A673 (cell line): ENCODE data around the gene CACNA1A. TPM values are rescaled to one million over a fixed set of nuclear protein-coding genes. Genes with fewer than 3 reads are reported as not detected.

Experiments
- BruUV-seq: library from RNA; stranded (reverse); fragments of 400-500 nt; replicated peaks from 2 replicates; lab custom pipeline; 2021; lab: Mats Ljungman, UMichigan
- CTCF ChIA-PET: fragments of 300-600 bp; sonication (Branson Sonifier 250); formaldehyde crosslinking; loops from one replicate; lab custom pipeline; 2022; ENCODE audit warnings: antibody characterized with exemption; lab: Charles Lee
- POLR2A ChIA-PET: fragments of 300-600 bp; sonication (Branson Sonifier 250); formaldehyde crosslinking; loops from one replicate; lab custom pipeline; 2022; ENCODE audit warnings: antibody characterized with exemption; ENCODE audit not compliant: low non-redundant PET; lab: Charles Lee
- DNase-seq: peaks from one replicate; pipeline ENCODE4 v3.0.0-alpha.2; 2015; ENCODE audit warnings: low spot score
- H3K27ac ChIP-seq: fragments of 200-600 bp; sonication (generic); 2 replicates; pipeline ENCODE4 v1.5.1; 2016; ENCODE audit warnings: mixed run types, low read depth, mild to moderate bottlenecking, mixed read lengths, antibody characterized with exemption, low read length; ENCODE audit not compliant: poor library complexity, severe bottlenecking
- H3K27me3 ChIP-seq: fragments of 200-600 bp; sonication (generic); replicated peaks from 2 replicates; pipeline ENCODE4 v1.6.1; 2017; ENCODE audit warnings: mixed run types, low read depth, mild to moderate bottlenecking, mixed read lengths, antibody characterized with exemption, low read length; ENCODE audit not compliant: insufficient read depth, poor library complexity
- H3K36me3 ChIP-seq: fragments of 200-600 bp; sonication (generic); 2 replicates; pipeline ENCODE4 v1.6.1; 2016; ENCODE audit warnings: mixed run types, mild to moderate bottlenecking, mixed read lengths, antibody characterized with exemption, low read length; ENCODE audit not compliant: insufficient read depth, poor library complexity, severe bottlenecking
- H3K4me1 ChIP-seq: fragments of 200-600 bp; sonication (generic); 2 replicates; pipeline ENCODE4 v1.6.1; 2017; ENCODE audit warnings: mixed run types, mild to moderate bottlenecking, mixed read lengths, antibody characterized with exemption, low read length; ENCODE audit not compliant: insufficient read depth, poor library complexity, severe bottlenecking
- H3K4me3 ChIP-seq: fragments of 200-600 bp; sonication (generic); 2 replicates; pipeline ENCODE4 v1.5.1; 2016; ENCODE audit warnings: low read depth, mixed run types, mild to moderate bottlenecking, mixed read lengths, low read length; ENCODE audit not compliant: poor library complexity, severe bottlenecking
- H3K9me3 ChIP-seq: fragments of 200-600 bp; sonication (generic); 2 replicates; pipeline ENCODE4 v1.6.1; 2016; ENCODE audit warnings: mixed run types, low read depth, mild to moderate bottlenecking, mixed read lengths, antibody characterized with exemption, low read length; ENCODE audit not compliant: poor library complexity, severe bottlenecking
- EZH2 ChIP-seq: fragments of 200-600 bp; sonication (generic); IDR thresholded peaks from 2 replicates; pipeline ENCODE4 v1.6.1; 2017; ENCODE audit warnings: borderline replicate concordance, low read depth, mild to moderate bottlenecking, mixed read lengths, antibody characterized with exemption, low read length; ENCODE audit not compliant: poor library complexity, severe bottlenecking
- intact Hi-C: fragments of 100-400 bp; cut with micrococcal nuclease; formaldehyde crosslinking; loops from one replicate; pipeline ENCODE4 v1.10.0; 2022; ENCODE audit not compliant: unreplicated experiment
- total RNA-seq: library from RNA; stranded (reverse); gene quantifications from 2 replicates; pipeline ENCODE4 v1.2.3, GENCODE V29; 2021
- TF ChIP-seq, protein P1 (sequence below): fragments of 300-800, 200-600 bp; sonication (generic); conservative IDR thresholded peaks from 2 replicates; pipeline ENCODE4 v1.5.1; 2017; ENCODE audit warnings: low read depth, mild to moderate bottlenecking, antibody characterized with exemption, low read length, moderate library complexity, mixed read lengths

Gene CACNA1A
- total RNA-seq, 1 experiment from 2014 or later: 3.2 TPM

DNA sequence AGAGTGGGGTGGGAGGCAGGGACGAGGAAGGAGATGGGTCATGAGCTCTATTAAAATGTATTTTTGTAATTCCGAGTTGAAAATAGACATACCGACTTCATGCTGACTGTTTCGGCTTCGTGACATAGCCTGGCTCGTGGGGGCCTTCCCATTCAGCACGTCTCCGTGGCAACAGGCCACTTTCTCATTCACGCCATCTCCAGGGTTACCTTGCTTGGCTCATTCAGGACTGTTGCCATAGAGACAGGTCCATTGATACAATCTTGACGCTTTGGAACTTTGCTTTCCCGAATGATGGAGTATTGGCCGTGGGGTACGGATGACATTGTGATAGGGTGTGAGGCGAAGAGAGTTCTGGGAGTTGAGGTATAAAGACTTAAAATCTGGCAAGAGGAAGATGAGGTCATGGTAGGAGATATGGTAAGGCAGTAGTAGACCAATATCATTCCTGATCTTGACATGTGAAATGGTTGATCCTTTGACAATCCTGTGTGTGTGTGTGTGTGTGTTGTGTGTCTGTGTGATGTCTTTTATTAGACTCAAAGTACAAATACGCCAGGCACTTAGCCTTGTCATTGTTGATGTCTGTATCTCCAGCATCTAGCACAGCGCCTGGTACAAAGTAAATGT is 97.3 kb downstream of the CACNA1A start:
- Histone ChIP-seq H3K4me1 (no peaks in the 10 kb centered on the region), H3K9me3 (no peaks in the 10 kb centered on the region), H3K27ac (no peak overlapping the region), H3K27me3 (no peaks in the 10 kb centered on the region), H3K36me3 (no peaks in the 10 kb centered on the region), H3K4me3 (no peak overlapping the region)
- POLR2A ChIA-PET: no interaction called here
- intact Hi-C loops: no loop called here
- TF ChIP-seq, protein P1, sequence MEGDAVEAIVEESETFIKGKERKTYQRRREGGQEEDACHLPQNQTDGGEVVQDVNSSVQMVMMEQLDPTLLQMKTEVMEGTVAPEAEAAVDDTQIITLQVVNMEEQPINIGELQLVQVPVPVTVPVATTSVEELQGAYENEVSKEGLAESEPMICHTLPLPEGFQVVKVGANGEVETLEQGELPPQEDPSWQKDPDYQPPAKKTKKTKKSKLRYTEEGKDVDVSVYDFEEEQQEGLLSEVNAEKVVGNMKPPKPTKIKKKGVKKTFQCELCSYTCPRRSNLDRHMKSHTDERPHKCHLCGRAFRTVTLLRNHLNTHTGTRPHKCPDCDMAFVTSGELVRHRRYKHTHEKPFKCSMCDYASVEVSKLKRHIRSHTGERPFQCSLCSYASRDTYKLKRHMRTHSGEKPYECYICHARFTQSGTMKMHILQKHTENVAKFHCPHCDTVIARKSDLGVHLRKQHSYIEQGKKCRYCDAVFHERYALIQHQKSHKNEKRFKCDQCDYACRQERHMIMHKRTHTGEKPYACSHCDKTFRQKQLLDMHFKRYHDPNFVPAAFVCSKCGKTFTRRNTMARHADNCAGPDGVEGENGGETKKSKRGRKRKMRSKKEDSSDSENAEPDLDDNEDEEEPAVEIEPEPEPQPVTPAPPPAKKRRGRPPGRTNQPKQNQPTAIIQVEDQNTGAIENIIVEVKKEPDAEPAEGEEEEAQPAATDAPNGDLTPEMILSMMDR: no peak
- CTCF ChIA-PET: no interaction called here
- DNase-seq: no peak
- BruUV-seq: no TSS peak

DNA sequence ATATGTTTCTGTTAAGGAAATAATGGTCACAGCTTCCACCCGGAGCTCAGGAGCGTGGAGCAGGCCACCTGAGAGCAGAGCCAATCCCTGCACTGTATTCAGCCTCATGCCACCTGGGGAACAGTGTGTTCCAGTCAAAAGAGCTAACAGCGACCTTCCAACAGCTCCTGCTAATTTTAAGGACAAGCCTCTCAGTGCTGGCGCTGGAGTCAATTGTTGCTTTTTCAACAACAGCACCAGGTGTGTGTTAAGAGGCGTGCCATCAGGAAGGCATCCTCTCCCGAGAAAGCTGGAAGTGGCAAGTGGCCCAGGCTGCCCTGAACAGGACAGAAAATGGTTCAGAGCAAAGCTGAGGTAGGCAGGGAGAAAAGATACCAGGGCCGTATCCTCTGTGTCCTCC is 102.0 kb downstream of the CACNA1A start:
- Histone ChIP-seq H3K4me3 (no peak overlapping the region), H3K27ac (no peak overlapping the region), H3K27me3 (no peaks in the 10 kb centered on the region), H3K36me3 (no peaks in the 10 kb centered on the region), H3K9me3 (no peaks in the 10 kb centered on the region), H3K4me1 (no peaks in the 10 kb centered on the region)
- ChIA-PET POLR2A (no interaction called here), CTCF (interaction anchor here (0.5 kb wide), 1 partner anchor 643 kb away, joined by 4 read pairs; no protein-coding TSS in a partner anchor)
- BruUV-seq: no TSS peak
- TF ChIP-seq, protein P1: no peak
- no peak for TF ChIP-seq EZH2
- DNase-seq: no peak
- intact Hi-C loops: no loop called here

DNA sequence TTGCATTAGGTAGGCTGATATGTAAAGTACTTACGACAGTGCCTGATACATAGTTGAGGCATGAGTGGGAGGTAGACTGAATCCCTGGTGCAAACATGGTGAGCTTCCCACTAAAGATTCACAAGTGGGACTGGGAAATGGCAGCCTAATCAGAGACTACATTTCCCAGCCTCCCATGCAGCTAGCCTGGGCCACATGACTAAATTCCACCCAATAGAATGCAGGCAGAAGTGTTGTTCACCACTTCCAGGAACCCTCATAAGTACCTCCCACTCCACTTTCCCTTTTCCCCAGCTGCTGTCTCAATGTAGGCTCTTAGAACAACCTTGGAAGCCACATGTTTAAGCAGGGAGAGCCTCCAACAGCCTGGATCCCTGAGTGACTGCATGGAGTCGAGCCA is 104.9 kb downstream of the CACNA1A start:
- ChIA-PET CTCF (no interaction called here), POLR2A (no interaction called here)
- Histone ChIP-seq H3K27ac (no peak overlapping the region), H3K27me3 (no peaks in the 10 kb centered on the region), H3K9me3 (no peaks in the 10 kb centered on the region), H3K4me3 (no peak overlapping the region), H3K36me3 (no peaks in the 10 kb centered on the region), H3K4me1 (no peaks in the 10 kb centered on the region)
- intact Hi-C loops: no loop called here
- TF ChIP-seq, protein P1: no peak
- no peak for TF ChIP-seq EZH2
- DNase-seq: peak; percentile 45
- no TSS peak for BruUV-seq
